Measurements from ENCODE around the gene CEMIP. TPM values are rescaled to one million over a fixed set of nuclear protein-coding genes. Genes with fewer than 3 reads are reported as not detected.
A peak's percentile ranks its signal among the peaks of the same experiment; 100 is the strongest.

Gene CEMIP
- total RNA-seq, 2 donors from 2014 or later, result 2.2 TPM; not detected in 1

- TF ChIP-seq CTCF (conservative IDR thresholded peaks at IDR 0.05), result peak; percentile 19
- H3K36me3 Mint-ChIP-seq (ENCODE audit: low read depth), result no peaks in the 10 kb centered on the region
- no peaks in the 10 kb centered on the region for H3K9me3 ChIP-seq (ENCODE audit: control insufficient read depth, low read length)
- no peak overlapping the region for H3K9ac ChIP-seq (ENCODE audit: extremely low read depth, low read length, poor library complexity, severe bottlenecking)
- no peaks in the 10 kb centered on the region for H3K36me3 ChIP-seq (ENCODE audit: control insufficient read depth, insufficient read depth, low read length)
- H3K27me3 Mint-ChIP-seq (ENCODE audit: insufficient read depth), result no peaks in the 10 kb centered on the region
- no peaks in the 10 kb centered on the region for H3K4me1 Mint-ChIP-seq
- no peak overlapping the region for H3K27ac ChIP-seq (ENCODE audit: low read depth, low read length)
- no peaks in the 10 kb centered on the region for H3K4me1 ChIP-seq (ENCODE audit: control insufficient read depth, insufficient read depth, low read length)
- no peak for DNase-seq
- H3K4me3 Mint-ChIP-seq, result no peak overlapping the region
- no peak overlapping the region for H3K27ac Mint-ChIP-seq
- no peaks in the 10 kb centered on the region for H3K9me3 Mint-ChIP-seq
- H3K27me3 ChIP-seq (ENCODE audit: control insufficient read depth, insufficient read depth, low read length, poor library complexity, severe bottlenecking), result no peaks in the 10 kb centered on the region
- WGBS, 2 experiments (ENCODE audit: insufficient coverage in 1 of 2, insufficient read length in 1 of 2), result 83 to 86% methylated on average over 1 to 3 of the region's 3 CpGs
- no peak overlapping the region for H3K4me3 ChIP-seq (ENCODE audit: low read length)
Observed at GRCh38 chr15:80878242-80878866, 99.2 kb downstream of the CEMIP start.

- Histone ChIP-seq H3K27me3 (ENCODE audit: control insufficient read depth, insufficient read depth, low read length, poor library complexity, severe bottlenecking) (no peaks in the 10 kb centered on the region), H3K4me1 (ENCODE audit: control insufficient read depth, insufficient read depth, low read length) (no peaks in the 10 kb centered on the region), H3K9ac (ENCODE audit: extremely low read depth, low read length, poor library complexity, severe bottlenecking) (no peak overlapping the region), H3K4me3 (ENCODE audit: low read length) (no peak overlapping the region), H3K9me3 (ENCODE audit: control insufficient read depth, low read length) (no peaks in the 10 kb centered on the region), H3K36me3 (ENCODE audit: control insufficient read depth, insufficient read depth, low read length) (no peaks in the 10 kb centered on the region), H3K27ac (ENCODE audit: low read depth, low read length) (no peak overlapping the region)
- no peaks in the 10 kb centered on the region for H3K36me3 Mint-ChIP-seq (ENCODE audit: low read depth)
- no peak for TF ChIP-seq CTCF (conservative IDR thresholded peaks at IDR 0.05)
- no peaks in the 10 kb centered on the region for H3K27me3 Mint-ChIP-seq (ENCODE audit: insufficient read depth)
- no peak for DNase-seq
- no peak overlapping the region for H3K4me3 Mint-ChIP-seq
- 92 to 100% methylated on average over 1 to 2 of the region's 2 CpGs for WGBS, 2 experiments (ENCODE audit: insufficient coverage in 1 of 2, insufficient read length in 1 of 2)
- H3K9me3 Mint-ChIP-seq, result no peaks in the 10 kb centered on the region
- no peaks in the 10 kb centered on the region for H3K4me1 Mint-ChIP-seq
- H3K27ac Mint-ChIP-seq, result no peak overlapping the region
Observed at GRCh38 chr15:80878867-80879250, 99.7 kb downstream of the CEMIP start.

- Mint-ChIP-seq H3K9me3 (no peaks in the 10 kb centered on the region), H3K27me3 (ENCODE audit: insufficient read depth) (no peaks in the 10 kb centered on the region), H3K36me3 (ENCODE audit: low read depth) (no peaks in the 10 kb centered on the region), H3K27ac (no peak overlapping the region), H3K4me1 (peaks cover 2% of the 10 kb centered on the region), H3K4me3 (no peak overlapping the region)
- H3K9ac ChIP-seq (ENCODE audit: extremely low read depth, low read length, poor library complexity, severe bottlenecking), result no peak overlapping the region
- no peak overlapping the region for H3K4me3 ChIP-seq (ENCODE audit: low read length)
- 92 to 100% methylated on average over 3 of the region's 3 CpGs for WGBS, 2 experiments (ENCODE audit: insufficient coverage in 1 of 2, insufficient read length in 1 of 2)
- no peak overlapping the region for H3K27ac ChIP-seq (ENCODE audit: low read depth, low read length)
- DNase-seq, result no peak
- H3K27me3 ChIP-seq (ENCODE audit: control insufficient read depth, insufficient read depth, low read length, poor library complexity, severe bottlenecking), result no peaks in the 10 kb centered on the region
- no peaks in the 10 kb centered on the region for H3K36me3 ChIP-seq (ENCODE audit: control insufficient read depth, insufficient read depth, low read length)
- no peaks in the 10 kb centered on the region for H3K9me3 ChIP-seq (ENCODE audit: control insufficient read depth, low read length)
- no peak for TF ChIP-seq CTCF (conservative IDR thresholded peaks at IDR 0.05)
- no peaks in the 10 kb centered on the region for H3K4me1 ChIP-seq (ENCODE audit: control insufficient read depth, insufficient read depth, low read length)
Observed at GRCh38 chr15:80880086-80880485, 100.9 kb downstream of the CEMIP start.
